PC-9 (cell line): ENCODE data around the gene FAM20C. TPM values are rescaled to one million over a fixed set of nuclear protein-coding genes. Genes with fewer than 3 reads are reported as not detected.

Experiments used
- BruUV-seq: library from RNA; stranded (reverse); fragments of 400-500 nt; replicated peaks from 2 replicates; lab custom pipeline; 2021; lab: Mats Ljungman, UMichigan
- CTCF ChIA-PET: fragments of 300-600 bp; sonication (Branson Sonifier 250); formaldehyde crosslinking; loops from one replicate; lab custom pipeline; 2022; ENCODE audit warnings: antibody characterized with exemption; lab: Charles Lee
- POLR2A ChIA-PET: fragments of 300-600 bp; sonication (Branson Sonifier 250); formaldehyde crosslinking; loops from one replicate; lab custom pipeline; 2022; ENCODE audit warnings: antibody characterized with exemption; ENCODE audit not compliant: unreplicated experiment; lab: Charles Lee
- DNase-seq, 2 experiments: peaks; one replicate each; pipeline versions ENCODE4 v3.0.0 to v3.0.0-alpha.2; 2015 to 2022; ENCODE audit warnings: mixed read lengths in 1 of 2
- H2AFZ ChIP-seq: fragments of 200-600 bp; sonication (generic); 2 replicates; pipeline ENCODE4 v1.8.1; 2017; ENCODE audit warnings: antibody characterized with exemption
- H3F3A ChIP-seq: fragments of 200-600 bp; sonication (generic); 2 replicates; pipeline ENCODE4 v1.8.1; 2017; ENCODE audit warnings: antibody characterized with exemption, mild to moderate bottlenecking, low read depth; ENCODE audit not compliant: insufficient read depth
- H3K27ac ChIP-seq: fragments of 200-600 bp; sonication (generic); 2 replicates; pipeline ENCODE4 v1.6.1; 2016; ENCODE audit warnings: mixed run types
- H3K27me3 ChIP-seq: fragments of 200-600 bp; sonication (generic); 2 replicates; pipeline ENCODE4 v1.6.1; 2016; ENCODE audit warnings: low read depth, mixed run types; ENCODE audit not compliant: insufficient read depth
- H3K36me3 ChIP-seq: fragments of 200-600 bp; sonication (generic); 2 replicates; pipeline ENCODE4 v1.6.1; 2016; ENCODE audit warnings: low read depth, mixed run types
- H3K4me1 ChIP-seq: fragments of 200-600 bp; sonication (generic); replicated peaks from 2 replicates; pipeline ENCODE4 v1.6.1; 2016; ENCODE audit warnings: mixed run types; ENCODE audit not compliant: insufficient read depth
- H3K4me2 ChIP-seq: fragments of 200-600 bp; sonication (generic); 2 replicates; pipeline ENCODE4 v1.6.1; 2017; ENCODE audit warnings: mixed run types
- H3K4me3 ChIP-seq: fragments of 200-600 bp; sonication (generic); 2 replicates; pipeline ENCODE4 v1.6.1; 2016; ENCODE audit warnings: mixed run types
- H3K79me2 ChIP-seq: fragments of 200-600 bp; sonication (generic); 2 replicates; pipeline ENCODE4 v1.6.1; 2017; ENCODE audit warnings: low read depth, mixed run types
- H3K9me2 ChIP-seq: fragments of 200-600 bp; sonication (generic); 2 replicates; pipeline ENCODE4 v1.8.1; 2017; ENCODE audit warnings: mild to moderate bottlenecking; ENCODE audit not compliant: insufficient read depth
- H3K9me3 ChIP-seq: fragments of 200-600 bp; sonication (generic); 2 replicates; pipeline ENCODE4 v1.8.1; 2016; ENCODE audit warnings: low read depth; ENCODE audit not compliant: insufficient read depth
- H4K20me1 ChIP-seq: fragments of 200-600 bp; sonication (generic); 2 replicates; pipeline ENCODE4 v1.8.1; 2017; ENCODE audit not compliant: insufficient read depth
- CTCF ChIP-seq: fragments of 200-600 bp; sonication (generic); conservative IDR thresholded peaks from 2 replicates; pipeline ENCODE4 v1.6.1; 2017; ENCODE audit warnings: mixed run types, antibody characterized with exemption, mild to moderate bottlenecking, moderate library complexity
- EZH2 ChIP-seq: fragments of 200-600 bp; sonication (generic); IDR thresholded peaks from 2 replicates; pipeline ENCODE4 v1.8.0; 2017; ENCODE audit warnings: antibody characterized with exemption, low read depth
- intact Hi-C: fragments of 100-400 bp; cut with micrococcal nuclease; formaldehyde crosslinking; loops from one replicate; pipeline ENCODE4 v1.10.0; 2022; ENCODE audit not compliant: unreplicated experiment
- total RNA-seq: library from RNA; stranded (reverse); gene quantifications from 2 replicates; pipeline ENCODE4 v1.2.3, GENCODE V29; 2021

FAM20C gene
- total RNA-seq, 1 experiment from 2014 or later: 31.0 TPM

GRCh38 chr7:303884-304573, 111.7 kb downstream of the FAM20C start:
- no TSS peak for BruUV-seq
- peaks cover 3% of the 10 kb centered on the region; the same call in 1 of the 2 replicates for H3K9me3 ChIP-seq
- POLR2A ChIA-PET: no interaction called here
- H3K4me3 ChIP-seq: no peak overlapping the region
- no peak overlapping the region for H3K27ac ChIP-seq
- no peaks in the 10 kb centered on the region for H3K9me2 ChIP-seq
- peaks cover 67% of the 10 kb centered on the region for H3K27me3 ChIP-seq
- DNase-seq: no peak
- no peaks in the 10 kb centered on the region for H3K36me3 ChIP-seq
- no peak overlapping the region for H2AFZ ChIP-seq
- H3K4me2 ChIP-seq: no peak overlapping the region
- no peaks in the 10 kb centered on the region for H3K4me1 ChIP-seq
- TF ChIP-seq EZH2 (no peak), CTCF (no peak)
- no peaks in the 10 kb centered on the region for H3F3A ChIP-seq
- no peaks in the 10 kb centered on the region for H3K79me2 ChIP-seq
- intact Hi-C loops: no loop called here
- CTCF ChIA-PET: interaction anchor here (0.6 to 0.7 kb wide), 2 partner anchors 17 to 77 kb away, joined by 3 to 7 read pairs; no protein-coding TSS in a partner anchor
- no peaks in the 10 kb centered on the region for H4K20me1 ChIP-seq

- no peaks in the 10 kb centered on the region for H3K4me1 ChIP-seq
- H3K4me3 ChIP-seq: no peak overlapping the region
- H3K27ac ChIP-seq: no peak overlapping the region
- no peaks in the 10 kb centered on the region for H4K20me1 ChIP-seq
- CTCF ChIA-PET: no interaction called here
- no peaks in the 10 kb centered on the region for H3K36me3 ChIP-seq
- intact Hi-C loops: no loop called here
- no peak overlapping the region for H3K4me2 ChIP-seq
- no TSS peak for BruUV-seq
- H3F3A ChIP-seq: no peaks in the 10 kb centered on the region
- no peak for DNase-seq
- POLR2A ChIA-PET: no interaction called here
- TF ChIP-seq EZH2 (no peak), CTCF (no peak)
- no peaks in the 10 kb centered on the region for H3K9me2 ChIP-seq
- peaks cover 67% of the 10 kb centered on the region for H3K27me3 ChIP-seq
- peaks cover 3% of the 10 kb centered on the region; the same call in 1 of the 2 replicates for H3K9me3 ChIP-seq
- H2AFZ ChIP-seq: no peak overlapping the region
- H3K79me2 ChIP-seq: no peaks in the 10 kb centered on the region
These were observed 112.4 kb downstream of the FAM20C start for GRCh38 chr7:304574-305409.

- Histone ChIP-seq H3K27me3 (peaks cover 69% of the 10 kb centered on the region), H4K20me1 (no peaks in the 10 kb centered on the region), H3K4me1 (no peaks in the 10 kb centered on the region), H3F3A (no peaks in the 10 kb centered on the region), H3K4me3 (no peak overlapping the region), H3K9me3 (peaks cover 3% of the 10 kb centered on the region; the same call in 1 of the 2 replicates), H3K27ac (no peak overlapping the region), H3K36me3 (no peaks in the 10 kb centered on the region), H3K79me2 (no peaks in the 10 kb centered on the region), H3K4me2 (no peak overlapping the region), H2AFZ (no peak overlapping the region), H3K9me2 (no peaks in the 10 kb centered on the region)
- no peak for DNase-seq
- no TSS peak for BruUV-seq
- ChIA-PET POLR2A (no interaction called here), CTCF (no interaction called here)
- TF ChIP-seq CTCF (no peak), EZH2 (no peak)
- intact Hi-C loops: no loop called here
These were observed 113.2 kb downstream of the FAM20C start for GRCh38 chr7:305410-306151.
